Breast epithelium (tissue), 4 donors: ENCODE results near the gene FARP1. TPM values are rescaled to one million over a fixed set of nuclear protein-coding genes. Genes with fewer than 3 reads are reported as not detected.

Experiments
- DNase-seq, 2 donors: peaks; one replicate each; pipeline ENCODE4 v3.0.0-alpha.2; 2019; ENCODE audit warnings: low spot score in 2 of 2
- H3K27ac ChIP-seq, 2 donors: fragments of 200-600 bp; sonication (generic) in 1 of 2; one replicate each; pipeline ENCODE4 v1.5.1; 2016 to 2019; ENCODE audit warnings: mild to moderate bottlenecking in 1 of 2
- H3K27me3 ChIP-seq, 2 donors: fragments of 200-600 bp; sonication (generic) in 1 of 2; one replicate each; pipeline versions ENCODE4 v1.5.1 to v1.6.0; 2017 to 2019; ENCODE audit warnings: control low read depth in 1 of 2, mild to moderate bottlenecking in 1 of 2
- H3K36me3 ChIP-seq: fragments of 200-600 bp; one replicate; pipeline ENCODE4 v1.5.1; 2019
- H3K4me1 ChIP-seq, 2 donors: fragments of 200-600 bp; sonication (generic); one replicate each; pipeline ENCODE4 v1.5.1; 2016 to 2019; ENCODE audit warnings: control low read depth in 1 of 2
- H3K4me3 ChIP-seq, 3 donors: fragments of 200-600 bp; sonication (generic); 1 replicate in 2 of 3; 2 replicates in 1 of 3; pipeline ENCODE4 v1.5.1; 2016 to 2019; ENCODE audit warnings: mild to moderate bottlenecking in 3 of 3, moderate library complexity in 2 of 3
- H3K9me3 ChIP-seq, 2 donors: fragments of 200-600 bp; sonication (generic) in 1 of 2; one replicate each; pipeline ENCODE4 v1.5.1; 2016 to 2019; ENCODE audit warnings: control low read depth in 1 of 2
- CTCF ChIP-seq, 3 donors: fragments of 450-650 bp; IDR thresholded peaks; one replicate each; pipeline ENCODE4 v1.5.1; 2016 to 2017; ENCODE audit warnings: antibody characterized with exemption in 3 of 3, mild to moderate bottlenecking in 3 of 3, moderate library complexity in 3 of 3
- POLR2A ChIP-seq: fragments of 450-650 bp; IDR thresholded peaks from one replicate; pipeline ENCODE4 v1.6.1; 2016; ENCODE audit warnings: antibody characterized with exemption, mild to moderate bottlenecking, moderate library complexity
- POLR2AphosphoS5 ChIP-seq, 3 donors: sonication (generic); formaldehyde crosslinking; IDR thresholded peaks; one replicate each; pipeline ENCODE4 v1.6.1; 2017; ENCODE audit warnings: antibody characterized with exemption in 3 of 3
- intact Hi-C: fragments of 100-400 bp; cut with DNase I; formaldehyde crosslinking; loops from one replicate; pipeline ENCODE4 v1.15.1; 2023; ENCODE audit warnings: low total_unique reads
- total RNA-seq, 3 donors: library from RNA; depleted of rRNA; stranded (reverse); fragments of >200 nt; gene quantifications; one replicate each; pipeline ENCODE4 v1.1.0, GENCODE V29; 2016

FARP1 gene
- total RNA-seq, 3 donors from 2014 or later: 29.8 to 97.3 (median 80.1) TPM

GRCh38 chr13:98311200-98311548 is 168.3 kb downstream of the FARP1 start:
- TF ChIP-seq POLR2A (no peak), CTCF (IDR thresholded peaks at IDR 0.05) (no peak), POLR2AphosphoS5 (IDR thresholded peaks at IDR 0.05) (no peak)
- intact Hi-C loops: no loop called here

GRCh38 chr13:98312606-98313005 is 169.7 kb downstream of the FARP1 start:
- Histone ChIP-seq H3K36me3 (no peaks in the 10 kb centered on the region), H3K27ac (no peak overlapping the region), H3K27me3 (no peaks in the 10 kb centered on the region), H3K9me3 (no peaks in the 10 kb centered on the region), H3K4me1 (no peaks in the 10 kb centered on the region), H3K4me3 (no peak overlapping the region)
- intact Hi-C loops: no loop called here
- no peak for DNase-seq
- TF ChIP-seq POLR2AphosphoS5 (IDR thresholded peaks at IDR 0.05) (no peak), CTCF (IDR thresholded peaks at IDR 0.05) (no peak), POLR2A (no peak)

More at GRCh38 chr13:98311200-98311548, 168.3 kb downstream of the FARP1 start:
- H3K4me1 ChIP-seq: no peaks in the 10 kb centered on the region
- peak overlapping the region in 1 of 2 donors; percentile 6 for H3K27ac ChIP-seq
- no peak overlapping the region for H3K4me3 ChIP-seq
- no peak for DNase-seq
- H3K36me3 ChIP-seq: no peaks in the 10 kb centered on the region
- no peaks in the 10 kb centered on the region for H3K9me3 ChIP-seq
- H3K27me3 ChIP-seq: no peaks in the 10 kb centered on the region

- TF ChIP-seq CTCF (IDR thresholded peaks at IDR 0.05) (no peak), POLR2AphosphoS5 (IDR thresholded peaks at IDR 0.05) (no peak), POLR2A (no peak)
- Histone ChIP-seq H3K4me3 (no peak overlapping the region), H3K9me3 (no peaks in the 10 kb centered on the region), H3K36me3 (no peaks in the 10 kb centered on the region), H3K27me3 (no peaks in the 10 kb centered on the region), H3K4me1 (no peaks in the 10 kb centered on the region), H3K27ac (no peak overlapping the region)
- no peak for DNase-seq
- intact Hi-C loops: no loop called here
Observed at GRCh38 chr13:98313023-98313921, 170.4 kb downstream of the FARP1 start.

GRCh38 chr13:98313922-98314292 is 171.0 kb downstream of the FARP1 start:
- no peak for TF ChIP-seq POLR2AphosphoS5 (IDR thresholded peaks at IDR 0.05)
- TF ChIP-seq CTCF (IDR thresholded peaks at IDR 0.05): no peak
- no peak for TF ChIP-seq POLR2A
- no peak overlapping the region for H3K27ac ChIP-seq

GRCh38 chr13:98315466-98315865 is 172.6 kb downstream of the FARP1 start:
- no peaks in the 10 kb centered on the region for H3K36me3 ChIP-seq
- no peaks in the 10 kb centered on the region for H3K27me3 ChIP-seq
- no peaks in the 10 kb centered on the region for H3K9me3 ChIP-seq
- intact Hi-C loops: no loop called here
- H3K27ac ChIP-seq: no peak overlapping the region
- DNase-seq: no peak
- H3K4me3 ChIP-seq: no peak overlapping the region
- no peak for TF ChIP-seq POLR2AphosphoS5 (IDR thresholded peaks at IDR 0.05)
- no peak for TF ChIP-seq CTCF (IDR thresholded peaks at IDR 0.05)
- no peak for TF ChIP-seq POLR2A
- H3K4me1 ChIP-seq: no peaks in the 10 kb centered on the region

More at GRCh38 chr13:98313922-98314292, 171.0 kb downstream of the FARP1 start:
- no peak overlapping the region for H3K4me3 ChIP-seq
- H3K9me3 ChIP-seq: no peaks in the 10 kb centered on the region
- H3K4me1 ChIP-seq: no peaks in the 10 kb centered on the region
- no peak for DNase-seq
- no peaks in the 10 kb centered on the region for H3K36me3 ChIP-seq
- no peaks in the 10 kb centered on the region for H3K27me3 ChIP-seq
- intact Hi-C loops: no loop called here
